TTC549 (cell line): ENCODE results near the gene NT5E.

Source experiments
- FAIRE-seq: peaks from 2 replicates; lab custom pipeline; 2012; peaks lifted over from hg19 to GRCh38; lab: Jason Lieb, UNC

Gene NT5E

GRCh38 chr6:85460154-85460920, 10.5 kb downstream of the NT5E start:
- FAIRE-seq: no peak

DNA sequence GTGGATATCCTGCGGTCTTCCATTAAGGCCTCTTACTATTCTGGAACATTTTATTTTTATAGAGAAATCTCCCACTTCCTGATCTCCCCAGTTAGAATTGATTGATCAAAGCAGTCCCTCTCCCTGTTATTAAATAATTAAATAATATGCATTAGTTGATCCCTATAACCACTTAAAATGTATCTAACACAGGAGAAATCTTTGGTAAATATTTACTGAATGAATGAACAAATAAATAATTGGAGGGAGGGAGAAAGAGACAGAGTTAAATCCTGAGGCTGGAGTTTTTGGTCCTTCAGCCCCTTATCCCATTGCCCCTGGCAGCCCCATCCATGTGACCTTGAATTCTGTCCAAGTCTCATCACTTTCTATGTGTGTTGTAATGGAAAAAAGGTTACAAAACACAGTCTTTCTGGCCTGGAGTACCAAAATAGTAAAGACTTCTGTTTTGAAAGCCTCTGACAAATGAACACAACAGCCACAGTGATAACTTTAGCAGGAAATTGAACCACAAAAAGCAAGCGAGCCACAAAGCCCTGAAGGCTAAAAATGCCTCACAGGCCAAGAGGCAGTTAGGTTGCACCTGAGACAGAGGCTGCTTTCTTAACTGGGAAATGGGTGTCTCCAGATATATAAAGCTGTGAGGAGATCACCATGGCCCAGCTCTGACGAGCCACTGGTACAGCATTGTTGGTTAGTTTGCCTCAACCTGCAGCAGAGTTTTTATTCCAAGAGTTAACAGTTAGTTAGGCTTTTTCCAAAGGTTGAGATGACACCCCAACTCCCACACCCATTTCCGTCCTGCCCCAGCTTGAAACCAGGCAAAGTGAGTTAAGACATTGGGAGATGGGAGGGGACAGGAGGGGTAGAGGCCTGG, 11.3 kb downstream of the NT5E start:
- no peak for FAIRE-seq

DNA sequence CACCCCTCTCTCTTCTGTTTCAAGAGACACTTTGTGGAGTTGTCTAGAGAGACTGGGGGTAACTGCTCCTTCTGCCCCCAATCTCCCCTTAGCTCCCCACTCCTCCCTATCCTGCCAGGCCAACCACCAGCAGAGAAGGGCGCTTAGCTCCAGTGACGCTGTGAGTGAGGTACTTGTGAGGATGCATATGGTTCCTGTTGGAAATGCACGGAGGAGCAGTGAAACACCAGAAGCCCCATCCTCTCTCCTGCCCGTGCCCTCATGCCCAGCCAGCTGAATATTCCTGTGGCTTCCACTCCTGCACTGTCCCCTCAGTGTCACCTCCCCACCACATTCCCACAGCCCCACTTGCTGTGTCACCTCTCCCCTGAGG, 11.9 kb downstream of the NT5E start:
- no peak for FAIRE-seq

- FAIRE-seq: no peak
These were observed 12.8 kb downstream of the NT5E start for GRCh38 chr6:85462673-85463072.

DNA sequence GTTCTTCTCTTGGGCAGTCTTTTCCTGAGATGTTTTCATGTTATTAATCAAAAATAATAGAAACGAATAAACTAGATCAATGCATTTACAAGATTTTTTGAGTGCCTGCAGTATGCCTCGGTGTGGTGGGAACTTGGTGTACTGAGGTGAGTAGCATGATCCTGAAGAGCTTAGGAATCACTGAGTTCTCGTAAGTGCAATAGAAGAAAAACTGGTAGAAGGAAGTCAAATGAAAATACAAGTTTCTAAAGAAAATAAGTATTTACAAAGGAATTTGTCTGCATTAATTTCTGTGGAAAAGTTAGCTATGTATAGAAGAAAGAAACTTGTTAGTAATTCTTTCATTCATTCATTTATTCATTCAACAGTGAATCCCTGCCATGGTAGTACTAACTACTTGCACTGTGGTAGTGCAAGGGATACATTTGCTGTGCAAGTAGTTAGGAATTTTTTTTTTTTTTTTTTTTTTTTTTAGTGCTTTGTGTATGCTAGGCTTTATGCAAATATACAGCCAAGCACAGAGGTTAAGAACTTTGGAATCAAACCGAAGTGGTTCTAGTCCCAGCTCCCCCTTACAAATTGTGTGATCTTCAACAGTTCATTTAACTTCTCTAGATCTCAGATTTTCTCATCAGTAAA, 13.9 kb downstream of the NT5E start:
- no peak for FAIRE-seq

GRCh38 chr6:85464260-85464644, 14.4 kb downstream of the NT5E start:
- no peak for FAIRE-seq

DNA sequence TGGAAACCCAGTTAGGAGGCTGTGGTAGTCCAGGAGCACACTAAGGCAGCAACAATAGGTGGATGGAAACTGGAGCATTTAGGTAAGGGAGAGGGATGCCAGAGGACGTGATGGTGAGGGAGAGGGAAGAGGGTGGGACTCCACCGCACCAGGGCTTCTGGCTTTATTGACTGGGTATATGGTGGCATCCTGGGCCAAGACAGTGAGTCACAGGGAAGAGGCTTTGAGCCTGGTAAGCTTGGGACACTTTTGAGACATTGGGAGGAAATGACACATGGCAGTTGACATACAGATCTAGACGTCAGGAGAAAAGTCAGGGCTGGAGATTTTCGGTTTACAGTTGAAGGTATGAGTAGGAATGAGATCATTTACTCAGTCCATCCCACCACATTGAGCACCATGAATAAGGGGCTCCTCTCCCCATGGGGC, 14.9 kb downstream of the NT5E start:
- FAIRE-seq: no peak

DNA sequence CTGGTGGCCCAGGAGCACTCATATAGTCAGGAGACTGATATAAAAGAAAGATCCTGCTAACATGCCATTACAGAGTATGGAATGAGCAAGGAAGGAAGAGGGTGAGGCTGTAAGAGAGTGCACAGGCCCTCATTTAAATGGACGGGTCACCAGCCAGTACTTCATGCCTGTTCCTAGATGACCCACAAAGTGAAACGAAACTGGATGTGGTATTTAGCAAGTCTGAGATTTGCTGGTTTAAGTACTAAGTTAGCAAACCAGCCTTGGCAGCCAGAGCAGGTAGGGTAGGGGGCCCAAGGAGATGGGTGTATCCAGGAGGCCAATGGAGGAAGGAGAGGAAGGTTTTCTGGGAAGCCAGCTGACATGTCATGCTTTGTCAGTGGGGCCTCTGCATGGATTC, 15.9 kb downstream of the NT5E start:
- FAIRE-seq: no peak

DNA sequence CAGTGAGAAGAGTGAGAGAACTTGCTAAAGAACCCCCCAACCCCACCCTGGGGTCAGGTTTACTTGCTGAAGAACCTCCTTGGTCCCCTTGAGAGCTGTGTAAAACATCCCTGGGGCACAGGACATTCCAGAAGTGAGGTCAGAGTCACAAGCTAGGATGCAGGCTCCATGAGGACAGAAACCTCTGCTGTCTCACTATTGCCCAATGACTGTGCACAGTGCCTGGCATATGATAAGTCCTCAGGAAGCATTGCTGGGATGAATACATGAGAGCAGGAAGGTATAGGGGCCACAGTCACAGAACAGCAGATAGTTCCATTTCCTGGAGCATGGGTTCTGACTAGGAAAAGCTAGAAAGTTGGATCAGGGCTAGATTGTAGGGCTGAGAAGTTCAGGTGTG, 18.4 kb downstream of the NT5E start:
- FAIRE-seq: no peak

GRCh38 chr6:85469276-85470022, 19.6 kb downstream of the NT5E start:
- no peak for FAIRE-seq

- no peak for FAIRE-seq
These were observed 20.1 kb downstream of the NT5E start for GRCh38 chr6:85470023-85470410.

DNA sequence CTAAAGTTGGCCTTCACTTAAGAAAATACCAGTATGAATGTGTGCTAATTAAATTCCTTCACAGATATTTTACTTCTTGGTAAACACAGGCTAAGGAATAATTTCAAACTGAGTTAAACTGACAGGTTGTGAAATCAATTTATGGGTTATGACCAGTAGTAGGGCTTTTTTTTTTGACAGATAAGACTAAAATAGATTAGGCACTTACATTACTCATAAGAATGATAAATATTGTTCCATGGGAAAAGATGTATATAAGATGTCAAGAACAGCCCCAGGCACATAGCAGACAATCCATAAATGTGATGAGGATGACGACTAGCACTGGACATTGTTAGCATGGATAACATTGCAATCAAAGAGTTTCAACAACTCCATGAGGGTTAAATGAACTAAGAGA, 22.9 kb downstream of the NT5E start:
- no peak for FAIRE-seq

DNA sequence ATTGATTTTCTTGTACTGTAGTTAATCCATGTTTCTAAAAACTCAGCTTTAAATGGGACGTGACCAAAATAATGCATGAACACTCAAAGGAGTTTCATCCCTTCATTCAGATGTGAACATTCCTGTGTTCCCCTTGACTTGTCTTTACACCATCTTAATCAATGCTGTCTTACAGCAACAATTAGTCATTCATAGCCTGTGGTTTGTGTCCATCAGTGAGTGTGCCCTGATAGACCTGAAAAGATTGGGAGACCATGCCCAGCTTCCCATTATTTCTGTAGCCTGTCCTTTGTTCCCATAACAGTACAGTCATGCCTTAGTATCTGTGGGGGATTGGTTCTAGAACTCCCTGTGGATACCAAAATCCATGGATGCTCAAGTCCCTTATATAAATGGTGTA, 23.9 kb downstream of the NT5E start:
- no peak for FAIRE-seq

DNA sequence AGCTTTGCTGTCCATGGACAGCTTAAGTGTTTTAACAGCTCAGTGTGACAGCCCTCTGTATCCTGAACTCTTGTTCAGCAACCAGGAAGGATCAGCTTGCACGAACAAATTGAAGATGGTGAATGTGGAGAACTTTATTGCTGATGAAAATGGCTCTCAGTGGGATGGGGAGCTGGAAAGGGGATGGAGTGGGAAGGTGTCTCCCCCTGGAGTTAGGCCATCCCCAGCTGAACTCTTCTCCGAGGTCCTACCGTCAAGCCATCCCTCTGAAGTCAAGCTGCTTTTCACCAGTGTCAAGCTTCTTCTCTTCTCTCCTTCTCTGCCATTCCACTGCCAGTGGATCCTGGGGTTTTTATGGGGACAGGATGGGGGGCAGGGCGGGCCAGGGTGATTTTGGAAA, 26.6 kb downstream of the NT5E start:
- FAIRE-seq: no peak

- no peak for FAIRE-seq
These were observed 29.3 kb downstream of the NT5E start for GRCh38 chr6:85479208-85479607.

- no peak for FAIRE-seq
These were observed 32.5 kb downstream of the NT5E start for GRCh38 chr6:85482206-85482904.

DNA sequence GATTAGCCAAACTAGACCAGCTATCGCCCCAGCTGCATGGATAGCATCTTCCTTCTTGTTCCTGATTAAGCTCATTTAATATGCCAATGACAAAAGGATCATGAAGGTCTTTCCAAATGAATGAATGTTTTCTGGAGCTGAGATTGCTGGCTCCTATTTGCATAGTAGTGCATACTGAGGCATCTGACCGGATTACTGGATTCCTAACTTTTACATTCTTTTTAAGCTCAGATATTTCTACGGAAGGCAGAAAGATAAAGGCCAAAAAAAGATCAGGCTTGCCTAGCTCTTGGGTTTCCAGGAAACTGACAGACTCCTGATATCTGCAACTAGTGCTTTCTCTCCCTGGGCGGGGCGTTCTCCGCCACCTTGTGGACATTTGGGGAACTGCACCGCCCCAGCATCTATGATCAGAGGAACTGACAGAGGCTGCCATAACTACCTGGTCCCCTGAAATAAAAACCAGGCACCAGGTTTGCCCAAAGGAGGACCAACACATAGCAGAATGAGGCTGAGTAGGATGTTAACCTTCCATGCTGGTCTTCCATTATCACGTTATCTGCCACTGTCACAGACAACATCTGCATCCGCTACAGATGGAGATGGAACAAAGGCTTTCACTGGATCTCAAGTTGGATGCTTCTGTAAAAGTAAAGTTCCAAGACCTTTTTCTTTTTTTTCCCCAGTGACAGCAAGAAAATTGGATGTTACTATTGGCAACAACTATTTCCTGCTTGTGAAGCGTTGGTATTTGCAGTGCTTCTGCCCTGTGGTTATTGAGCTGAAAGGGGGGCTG, 33.2 kb downstream of the NT5E start:
- no peak for FAIRE-seq

DNA sequence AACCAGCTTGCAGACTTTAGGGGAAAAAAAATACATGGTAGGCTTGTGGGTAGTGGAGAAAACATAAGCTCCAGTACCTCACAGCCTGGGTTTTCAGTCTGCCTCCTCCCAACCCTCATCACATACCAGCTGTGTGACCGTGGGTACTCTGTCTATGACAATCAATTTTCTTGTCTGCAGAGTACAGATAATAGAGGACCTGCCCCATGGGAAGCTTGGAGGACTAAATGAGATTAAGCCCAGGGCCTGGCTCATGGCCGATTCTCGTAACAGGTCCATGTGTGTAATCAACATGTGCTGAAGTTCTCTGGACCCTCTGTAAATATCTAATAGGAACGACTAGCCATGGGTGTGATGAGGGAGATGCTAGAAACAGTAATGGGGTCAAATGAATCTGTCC, 34.0 kb downstream of the NT5E start:
- no peak for FAIRE-seq

DNA sequence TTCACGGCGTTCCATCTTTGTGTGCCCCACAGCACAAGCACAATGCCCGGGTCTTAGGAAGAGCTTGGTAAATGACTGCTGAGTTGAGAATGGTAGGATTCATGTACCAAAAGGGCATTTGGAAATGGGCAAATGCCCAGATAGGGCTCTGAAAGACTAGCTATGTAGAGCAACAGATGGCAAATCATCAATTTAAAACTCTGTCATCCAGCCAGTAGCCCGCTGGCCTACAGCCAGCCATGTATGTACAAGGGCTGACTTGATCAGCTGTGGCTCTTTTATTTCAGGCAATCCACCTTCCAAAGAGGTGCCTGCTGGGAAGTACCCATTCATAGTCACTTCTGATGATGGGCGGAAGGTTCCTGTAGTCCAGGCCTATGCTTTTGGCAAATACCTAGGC, 35.1 kb downstream of the NT5E start:
- no peak for FAIRE-seq

GRCh38 chr6:85490516-85491248, 40.8 kb downstream of the NT5E start:
- no peak for FAIRE-seq
